ENCODE measurements around the gene LTBR.
"Not testable (repeated sequence)": the region's sequence is repeated elsewhere in the genome, so short reads cannot be mapped to it uniquely, and the experiment has no call there.

Gene LTBR

GRCh38 chr12:6383572-6384498 lies at the start of gene LTBR:
Gene LTBR (plus strand): TSS chr12:6384162. CDS start chr12:6384359, 197 bp downstream.
- H3K36me3 ChIP-seq (ENCODE audit: control insufficient read depth, insufficient read depth, low read length): no peaks in the 10 kb centered on the region
- no peak for DNase-seq (ENCODE audit: low read depth, low spot score)
- no peak within 1 kb of the TSS for H3K4me3 ChIP-seq (ENCODE audit: low read length)
- WGBS (ENCODE audit: insufficient coverage, insufficient read length): no CpG with 5 or more reads among the region's 62 CpGs
- H3K27ac ChIP-seq (ENCODE audit: low read length): no peak within 1 kb of the TSS
- peaks cover 13% of the 10 kb centered on the region for H3K4me1 ChIP-seq (ENCODE audit: control insufficient read depth, insufficient read depth, low read length)
- no peaks in the 10 kb centered on the region for H3K9me3 ChIP-seq (ENCODE audit: control insufficient read depth, insufficient read depth, low read length)
- H3K27me3 ChIP-seq (ENCODE audit: control insufficient read depth, insufficient read depth, low read length): peaks cover 8% of the 10 kb centered on the region; the same call in 1 of the 2 replicates

GRCh38 chr12:6334359-6334758 lies 49.6 kb upstream of the LTBR start:
- no peak overlapping the region for H3K27ac ChIP-seq (ENCODE audit: low read length)
- H3K36me3 ChIP-seq (ENCODE audit: control insufficient read depth, insufficient read depth, low read length): peaks cover 17% of the 10 kb centered on the region
- peaks cover 16% of the 10 kb centered on the region for H3K4me1 ChIP-seq (ENCODE audit: control insufficient read depth, insufficient read depth, low read length)
- WGBS (ENCODE audit: insufficient coverage, insufficient read length): no CpG with 5 or more reads among the region's 5 CpGs
- H3K27me3 ChIP-seq (ENCODE audit: control insufficient read depth, insufficient read depth, low read length): no peaks in the 10 kb centered on the region
- H3K4me3 ChIP-seq (ENCODE audit: low read length): no peak overlapping the region
- no peak for DNase-seq (ENCODE audit: low read depth, low spot score)
- no peaks in the 10 kb centered on the region for H3K9me3 ChIP-seq (ENCODE audit: control insufficient read depth, insufficient read depth, low read length)

GRCh38 chr12:6334940-6335450 lies 49.0 kb upstream of the LTBR start:
- no peak overlapping the region for H3K27ac ChIP-seq (ENCODE audit: low read length)
- peaks cover 20% of the 10 kb centered on the region for H3K4me1 ChIP-seq (ENCODE audit: control insufficient read depth, insufficient read depth, low read length)
- no peak overlapping the region for H3K4me3 ChIP-seq (ENCODE audit: low read length)
- DNase-seq (ENCODE audit: low read depth, low spot score): no peak
- H3K27me3 ChIP-seq (ENCODE audit: control insufficient read depth, insufficient read depth, low read length): no peaks in the 10 kb centered on the region
- peaks cover 12% of the 10 kb centered on the region for H3K36me3 ChIP-seq (ENCODE audit: control insufficient read depth, insufficient read depth, low read length)
- no CpG with 5 or more reads among the region's 13 CpGs for WGBS (ENCODE audit: insufficient coverage, insufficient read length)
- H3K9me3 ChIP-seq (ENCODE audit: control insufficient read depth, insufficient read depth, low read length): no peaks in the 10 kb centered on the region

GRCh38 chr12:6335451-6336078 lies 48.4 kb upstream of the LTBR start:
- H3K4me3 ChIP-seq (ENCODE audit: low read length): no peak overlapping the region
- DNase-seq (ENCODE audit: low read depth, low spot score): no peak
- no peaks in the 10 kb centered on the region for H3K9me3 ChIP-seq (ENCODE audit: control insufficient read depth, insufficient read depth, low read length)
- H3K27ac ChIP-seq (ENCODE audit: low read length): peak overlapping the region; percentile 55
- H3K36me3 ChIP-seq (ENCODE audit: control insufficient read depth, insufficient read depth, low read length): peaks cover 12% of the 10 kb centered on the region
- peaks cover 20% of the 10 kb centered on the region for H3K4me1 ChIP-seq (ENCODE audit: control insufficient read depth, insufficient read depth, low read length)
- H3K27me3 ChIP-seq (ENCODE audit: control insufficient read depth, insufficient read depth, low read length): no peaks in the 10 kb centered on the region
- no CpG with 5 or more reads among the region's 11 CpGs for WGBS (ENCODE audit: insufficient coverage, insufficient read length)

GRCh38 chr12:6336079-6336888 lies 47.7 kb upstream of the LTBR start:
- Histone ChIP-seq H3K9me3 (ENCODE audit: control insufficient read depth, insufficient read depth, low read length) (no peaks in the 10 kb centered on the region), H3K4me3 (ENCODE audit: low read length) (peak overlapping the region; percentile 2; the same call in 1 of the 2 replicates), H3K27ac (ENCODE audit: low read length) (peak overlapping the region; percentile 55), H3K27me3 (ENCODE audit: control insufficient read depth, insufficient read depth, low read length) (no peaks in the 10 kb centered on the region), H3K36me3 (ENCODE audit: control insufficient read depth, insufficient read depth, low read length) (peaks cover 12% of the 10 kb centered on the region), H3K4me1 (ENCODE audit: control insufficient read depth, insufficient read depth, low read length) (peaks cover 20% of the 10 kb centered on the region)
- DNase-seq (ENCODE audit: low read depth, low spot score): peak; percentile 96
- WGBS (ENCODE audit: insufficient coverage, insufficient read length): no CpG with 5 or more reads among the region's 12 CpGs

- Histone ChIP-seq H3K36me3 (ENCODE audit: control insufficient read depth, insufficient read depth, low read length) (peaks cover 12% of the 10 kb centered on the region), H3K4me3 (ENCODE audit: low read length) (no peak overlapping the region)
These were observed 46.8 kb upstream of the LTBR start for GRCh38 chr12:6336889-6337853.

GRCh38 chr12:6337958-6338433 lies 46.0 kb upstream of the LTBR start:
- no peak overlapping the region for H3K27ac ChIP-seq (ENCODE audit: low read length)
- peaks cover 22% of the 10 kb centered on the region for H3K4me1 ChIP-seq (ENCODE audit: control insufficient read depth, insufficient read depth, low read length)
- DNase-seq (ENCODE audit: low read depth, low spot score): no peak
- H3K36me3 ChIP-seq (ENCODE audit: control insufficient read depth, insufficient read depth, low read length): peaks cover 8% of the 10 kb centered on the region
- H3K27me3 ChIP-seq (ENCODE audit: control insufficient read depth, insufficient read depth, low read length): no peaks in the 10 kb centered on the region
- no peaks in the 10 kb centered on the region for H3K9me3 ChIP-seq (ENCODE audit: control insufficient read depth, insufficient read depth, low read length)
- no CpG with 5 or more reads among the region's 12 CpGs for WGBS (ENCODE audit: insufficient coverage, insufficient read length)
- H3K4me3 ChIP-seq (ENCODE audit: low read length): no peak overlapping the region

More at GRCh38 chr12:6336889-6337853, 46.8 kb upstream of the LTBR start:
- peak overlapping the region; percentile 21 for H3K27ac ChIP-seq (ENCODE audit: low read length)
- no peaks in the 10 kb centered on the region for H3K27me3 ChIP-seq (ENCODE audit: control insufficient read depth, insufficient read depth, low read length)
- no CpG with 5 or more reads among the region's 15 CpGs for WGBS (ENCODE audit: insufficient coverage, insufficient read length)
- peaks cover 22% of the 10 kb centered on the region for H3K4me1 ChIP-seq (ENCODE audit: control insufficient read depth, insufficient read depth, low read length)
- H3K9me3 ChIP-seq (ENCODE audit: control insufficient read depth, insufficient read depth, low read length): no peaks in the 10 kb centered on the region
- no peak for DNase-seq (ENCODE audit: low read depth, low spot score)

GRCh38 chr12:6338536-6338935 lies 45.4 kb upstream of the LTBR start:
- not testable (repeated sequence) for H3K27me3 ChIP-seq (ENCODE audit: control insufficient read depth, insufficient read depth, low read length); H3K27ac ChIP-seq (ENCODE audit: low read length); H3K4me3 ChIP-seq (ENCODE audit: low read length); DNase-seq (ENCODE audit: low read depth, low spot score); H3K9me3 ChIP-seq (ENCODE audit: control insufficient read depth, insufficient read depth, low read length); H3K36me3 ChIP-seq (ENCODE audit: control insufficient read depth, insufficient read depth, low read length)
- no CpG with 5 or more reads among the region's 8 CpGs for WGBS (ENCODE audit: insufficient coverage, insufficient read length)
- peaks cover 22% of the 10 kb centered on the region for H3K4me1 ChIP-seq (ENCODE audit: control insufficient read depth, insufficient read depth, low read length)

GRCh38 chr12:6338955-6339354 lies 45.0 kb upstream of the LTBR start:
- Histone ChIP-seq H3K9me3 (ENCODE audit: control insufficient read depth, insufficient read depth, low read length) (no peaks in the 10 kb centered on the region), H3K27me3 (ENCODE audit: control insufficient read depth, insufficient read depth, low read length) (no peaks in the 10 kb centered on the region), H3K4me1 (ENCODE audit: control insufficient read depth, insufficient read depth, low read length) (peaks cover 23% of the 10 kb centered on the region), H3K4me3 (ENCODE audit: low read length) (no peak overlapping the region), H3K36me3 (ENCODE audit: control insufficient read depth, insufficient read depth, low read length) (no peaks in the 10 kb centered on the region), H3K27ac (ENCODE audit: low read length) (no peak overlapping the region)
- no CpG with 5 or more reads among the region's 3 CpGs for WGBS (ENCODE audit: insufficient coverage, insufficient read length)
- no peak for DNase-seq (ENCODE audit: low read depth, low spot score)
